Caco-2 (cell line): ENCODE measurements around the gene OR7A5. TPM values are rescaled to one million over a fixed set of nuclear protein-coding genes. Genes with fewer than 3 reads are reported as not detected.
"Not testable (repeated sequence)": the region's sequence is repeated elsewhere in the genome, so short reads cannot be mapped to it uniquely, and the experiment has no call there.

ENCODE experiments used
- BruUV-seq: library from RNA; stranded (reverse); fragments of 400-500 nt; replicated peaks from 2 replicates; lab custom pipeline; 2021; lab: Mats Ljungman, UMichigan
- CTCF ChIA-PET: fragments of 300-600 bp; sonication (Branson Sonifier 250); formaldehyde crosslinking; loops from one replicate; lab custom pipeline; 2022; ENCODE audit warnings: antibody characterized with exemption; lab: Charles Lee
- POLR2A ChIA-PET: fragments of 300-600 bp; sonication (Branson Sonifier 250); formaldehyde crosslinking; loops from one replicate; lab custom pipeline; 2022; ENCODE audit warnings: antibody characterized with exemption; lab: Charles Lee
- DNase-seq, 2 experiments: peaks; one replicate each; pipeline versions ENCODE4 v3.0.0 to v3.0.0-alpha.2; 2020 to 2022
- H3K27me3 ChIP-seq: replicated peaks from 2 replicates; pipeline ENCODE4 v1.6.0; 2011; ENCODE audit warnings: low read length; ENCODE audit not compliant: control insufficient read depth, insufficient read depth
- H3K36me3 ChIP-seq: 2 replicates; pipeline ENCODE4 v1.5.1; 2011; ENCODE audit warnings: low read length; ENCODE audit not compliant: control insufficient read depth, insufficient read depth
- H3K4me1 ChIP-seq: fragments of 250-450 bp; sonication (Bioruptor Pico); 2 replicates; pipeline ENCODE4 v1.5.1; 2020; ENCODE audit warnings: mild to moderate bottlenecking
- H3K4me3 ChIP-seq: 2 replicates; pipeline ENCODE4 v1.5.1; 2011; ENCODE audit warnings: low read depth, mild to moderate bottlenecking, control low read depth, low read length
- H3K9me3 ChIP-seq: fragments of 250-450 bp; sonication (Bioruptor Pico); 2 replicates; pipeline ENCODE4 v1.5.1; 2020; ENCODE audit warnings: mild to moderate bottlenecking, moderate library complexity
- H3K27ac Mint-ChIP-seq: one replicate; pipeline ENCODE4 v1.8.0; 2022; ENCODE audit warnings: mixed read lengths; ENCODE audit not compliant: unreplicated experiment
- H3K27me3 Mint-ChIP-seq: one replicate; pipeline ENCODE4 v1.8.0; 2022; ENCODE audit warnings: mixed read lengths; ENCODE audit not compliant: insufficient read depth, unreplicated experiment
- H3K36me3 Mint-ChIP-seq: one replicate; pipeline ENCODE4 v1.8.0; 2022; ENCODE audit warnings: mild to moderate bottlenecking, mixed read lengths; ENCODE audit not compliant: insufficient read depth, unreplicated experiment
- H3K4me1 Mint-ChIP-seq: one replicate; pipeline ENCODE4 v1.8.0; 2022; ENCODE audit warnings: low read depth, mixed read lengths; ENCODE audit not compliant: unreplicated experiment
- H3K4me3 Mint-ChIP-seq: one replicate; pipeline ENCODE4 v1.8.0; 2022; ENCODE audit warnings: mild to moderate bottlenecking, moderate library complexity, mixed read lengths; ENCODE audit not compliant: unreplicated experiment
- H3K9me3 Mint-ChIP-seq: one replicate; pipeline ENCODE4 v1.8.0; 2022; ENCODE audit warnings: mixed read lengths; ENCODE audit not compliant: unreplicated experiment
- intact Hi-C: fragments of 100-400 bp; cut with micrococcal nuclease; formaldehyde crosslinking; loops from one replicate; pipeline ENCODE4 v1.10.0; 2022; ENCODE audit not compliant: unreplicated experiment
- total RNA-seq: library from RNA; stranded (reverse); gene quantifications from 2 replicates; pipeline ENCODE4 v1.2.3, GENCODE V29; 2022
- TF ChIP-seq, protein P1 (sequence below), 2 experiments: fragments of 200-600 bp in 1 of 2; IDR thresholded peaks; 1 replicate in 1 of 2; 2 replicates in 1 of 2; pipeline versions ENCODE4 v1.5.1 to v1.8.0; 2011 to 2022; ENCODE audit warnings: antibody characterized with exemption in 1 of 2, control low read depth in 1 of 2, inconsistent platforms in 1 of 2, low read depth in 1 of 2, low read length in 1 of 2, mild to moderate bottlenecking in 1 of 2, moderate library complexity in 1 of 2; ENCODE audit not compliant: insufficient read depth in 1 of 2, severe bottlenecking in 1 of 2, unreplicated experiment in 1 of 2

The OR7A5 gene
- total RNA-seq, 1 experiment from 2014 or later: not detected

DNA sequence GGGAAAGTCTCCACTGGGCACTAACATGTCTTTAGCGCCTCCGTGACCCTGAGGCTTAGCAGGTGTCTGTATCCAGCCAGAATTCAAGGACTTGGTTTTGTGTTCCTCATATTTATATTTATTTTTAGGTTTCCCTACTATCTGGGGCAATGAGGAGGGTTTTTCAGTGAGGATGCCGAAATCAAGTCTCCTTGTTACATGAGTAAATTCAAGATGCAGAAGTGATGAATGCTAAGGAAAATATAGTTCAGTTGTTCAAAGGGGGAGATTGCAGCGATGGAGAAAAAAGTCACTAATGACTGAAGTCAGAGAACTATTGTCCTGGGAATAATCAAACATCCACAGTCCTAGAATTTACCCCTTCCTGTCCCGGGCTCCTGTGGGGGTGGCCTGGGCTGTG is 55.8 kb downstream of the OR7A5 start:
- H3K27ac Mint-ChIP-seq: no peak overlapping the region
- peaks cover 3% of the 10 kb centered on the region for H3K27me3 Mint-ChIP-seq
- H3K27me3 ChIP-seq: no peaks in the 10 kb centered on the region
- H3K9me3 ChIP-seq: no peaks in the 10 kb centered on the region
- peaks cover 6% of the 10 kb centered on the region for H3K36me3 Mint-ChIP-seq
- ChIA-PET CTCF (no interaction called here), POLR2A (no interaction called here)
- no peak overlapping the region for H3K4me3 ChIP-seq
- no TSS peak for BruUV-seq
- DNase-seq: no peak
- no peaks in the 10 kb centered on the region for H3K4me1 Mint-ChIP-seq
- H3K36me3 ChIP-seq: no peaks in the 10 kb centered on the region
- no peak overlapping the region for H3K4me3 Mint-ChIP-seq
- TF ChIP-seq, protein P1, sequence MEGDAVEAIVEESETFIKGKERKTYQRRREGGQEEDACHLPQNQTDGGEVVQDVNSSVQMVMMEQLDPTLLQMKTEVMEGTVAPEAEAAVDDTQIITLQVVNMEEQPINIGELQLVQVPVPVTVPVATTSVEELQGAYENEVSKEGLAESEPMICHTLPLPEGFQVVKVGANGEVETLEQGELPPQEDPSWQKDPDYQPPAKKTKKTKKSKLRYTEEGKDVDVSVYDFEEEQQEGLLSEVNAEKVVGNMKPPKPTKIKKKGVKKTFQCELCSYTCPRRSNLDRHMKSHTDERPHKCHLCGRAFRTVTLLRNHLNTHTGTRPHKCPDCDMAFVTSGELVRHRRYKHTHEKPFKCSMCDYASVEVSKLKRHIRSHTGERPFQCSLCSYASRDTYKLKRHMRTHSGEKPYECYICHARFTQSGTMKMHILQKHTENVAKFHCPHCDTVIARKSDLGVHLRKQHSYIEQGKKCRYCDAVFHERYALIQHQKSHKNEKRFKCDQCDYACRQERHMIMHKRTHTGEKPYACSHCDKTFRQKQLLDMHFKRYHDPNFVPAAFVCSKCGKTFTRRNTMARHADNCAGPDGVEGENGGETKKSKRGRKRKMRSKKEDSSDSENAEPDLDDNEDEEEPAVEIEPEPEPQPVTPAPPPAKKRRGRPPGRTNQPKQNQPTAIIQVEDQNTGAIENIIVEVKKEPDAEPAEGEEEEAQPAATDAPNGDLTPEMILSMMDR (IDR thresholded peaks at IDR 0.05; ENCODE audit: insufficient read depth in 1 of 2, low read depth in 1 of 2, low read length in 1 of 2, severe bottlenecking in 1 of 2, unreplicated experiment in 1 of 2): no peak
- H3K9me3 Mint-ChIP-seq: no peaks in the 10 kb centered on the region
- H3K4me1 ChIP-seq: no peaks in the 10 kb centered on the region
- intact Hi-C loops: no loop called here

GRCh38 chr19:14778110-14778845 is 56.7 kb downstream of the OR7A5 start, which contains the start of gene ADGRE2:
Gene ADGRE2 (minus strand): TSS chr19:14778560. CDS start chr19:14776756, 1,804 bp downstream.
- BruUV-seq, H3K9me3 Mint-ChIP-seq, H3K36me3 ChIP-seq, H3K4me3 Mint-ChIP-seq, H3K4me1 Mint-ChIP-seq, CTCF ChIA-PET, H3K36me3 Mint-ChIP-seq, DNase-seq, H3K27me3 ChIP-seq, POLR2A ChIA-PET, H3K9me3 ChIP-seq, intact Hi-C loops, H3K27ac Mint-ChIP-seq, H3K27me3 Mint-ChIP-seq, H3K4me3 ChIP-seq, H3K4me1 ChIP-seq: not testable (repeated sequence)

DNA sequence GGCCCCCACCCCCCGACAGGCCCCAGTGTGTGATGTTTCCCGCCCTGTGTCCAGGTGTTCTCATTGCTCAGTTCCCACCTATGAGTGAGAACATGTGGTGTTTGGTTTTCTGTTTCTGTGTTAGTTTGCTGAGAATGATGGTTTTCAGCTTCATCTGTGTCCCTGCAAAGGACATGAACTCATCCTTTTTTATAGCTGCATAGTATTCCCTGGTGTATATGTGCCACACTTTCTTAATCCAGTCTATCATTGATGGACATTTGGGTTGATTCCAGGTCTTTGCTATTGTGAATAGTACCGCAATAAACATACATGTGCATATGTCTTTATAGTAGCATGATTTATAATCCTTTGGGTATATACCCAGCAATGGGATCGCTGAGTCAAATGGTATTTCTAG is 57.3 kb downstream of the OR7A5 start:
- H3K9me3 ChIP-seq, H3K4me1 Mint-ChIP-seq, H3K27me3 Mint-ChIP-seq, H3K4me3 ChIP-seq, H3K36me3 ChIP-seq, H3K9me3 Mint-ChIP-seq, H3K36me3 Mint-ChIP-seq, intact Hi-C loops, H3K27ac Mint-ChIP-seq, H3K4me3 Mint-ChIP-seq, H3K27me3 ChIP-seq, H3K4me1 ChIP-seq, DNase-seq, POLR2A ChIA-PET, CTCF ChIA-PET, BruUV-seq: not testable (repeated sequence)

Other genes starting within 250 kb of the OR7A5 start
- gene ADGRE3, start 160.3 kb downstream of the OR7A5 start, total RNA-seq: not detected in 2 replicates
- 5.3 and 6.0 TPM in 2 replicates for gene ZNF333, start 145.1 kb downstream of the OR7A5 start, total RNA-seq
- gene ADGRE2, start 56.6 kb downstream of the OR7A5 start, total RNA-seq: 0.23 and 0.26 TPM in 2 replicates
- gene OR7C1, start within 50 bp of the OR7A5 start, total RNA-seq: not detected in 2 replicates
- gene OR7A10, start 13.7 kb upstream of the OR7A5 start, total RNA-seq: not detected in 2 replicates
- not detected in 2 replicates for gene OR7A17, start 50.9 kb upstream of the OR7A5 start, total RNA-seq
- not detected in 2 replicates for gene OR7C2, start 106.3 kb upstream of the OR7A5 start, total RNA-seq
- gene SLC1A6, start 144.7 kb upstream of the OR7A5 start, total RNA-seq: not detected in 2 replicates
- not detected in 2 replicates for gene CASP14, start 214.3 kb upstream of the OR7A5 start, total RNA-seq
- gene OR1I1, start 247.0 kb upstream of the OR7A5 start, total RNA-seq: not detected in 2 replicates